Ovary (tissue), 3 donors: ENCODE data around the gene GPR180.

Experiments
- CTCF ChIP-seq, 3 donors: fragments of 450-650 bp in 2 of 3; fragments of 200-600 bp in 1 of 3; IDR thresholded peaks; one replicate each; pipeline versions ENCODE4 v1.5.1 to v1.8.0; 2016 to 2022; ENCODE audit warnings: antibody characterized with exemption in 3 of 3, mild to moderate bottlenecking in 1 of 3
- EP300 ChIP-seq: sonication (generic); formaldehyde crosslinking; IDR thresholded peaks from one replicate; pipeline ENCODE4 v1.6.1; 2017; ENCODE audit warnings: antibody characterized with exemption
- POLR2A ChIP-seq: fragments of 450-650 bp; IDR thresholded peaks from one replicate; pipeline ENCODE4 v1.6.1; 2017; ENCODE audit warnings: antibody characterized with exemption, mild to moderate bottlenecking, moderate library complexity
- donor health status: DM: no; HTN: no; CAD: no.

GRCh38 chr13:94598281-94598680 lies 3.4 kb upstream of the GPR180 start:
- TF ChIP-seq CTCF (IDR thresholded peaks at IDR 0.05): no peak
- TF ChIP-seq POLR2A: no peak
- TF ChIP-seq EP300: no peak
